GM19239 (cell line): ENCODE results near the gene DGKI.
"Not testable (repeated sequence)": the region's sequence is repeated elsewhere in the genome, so short reads cannot be mapped to it uniquely, and the experiment has no call there.

Experiments
- DNase-seq: peaks from one replicate; pipeline ENCODE4 v3.0.0; 2011; ENCODE audit warnings: low spot score; ENCODE audit not compliant: insufficient read length
- FAIRE-seq: peaks from 2 replicates; lab custom pipeline; 2011; peaks lifted over from hg19 to GRCh38; lab: Jason Lieb, UNC

The DGKI gene

DNA sequence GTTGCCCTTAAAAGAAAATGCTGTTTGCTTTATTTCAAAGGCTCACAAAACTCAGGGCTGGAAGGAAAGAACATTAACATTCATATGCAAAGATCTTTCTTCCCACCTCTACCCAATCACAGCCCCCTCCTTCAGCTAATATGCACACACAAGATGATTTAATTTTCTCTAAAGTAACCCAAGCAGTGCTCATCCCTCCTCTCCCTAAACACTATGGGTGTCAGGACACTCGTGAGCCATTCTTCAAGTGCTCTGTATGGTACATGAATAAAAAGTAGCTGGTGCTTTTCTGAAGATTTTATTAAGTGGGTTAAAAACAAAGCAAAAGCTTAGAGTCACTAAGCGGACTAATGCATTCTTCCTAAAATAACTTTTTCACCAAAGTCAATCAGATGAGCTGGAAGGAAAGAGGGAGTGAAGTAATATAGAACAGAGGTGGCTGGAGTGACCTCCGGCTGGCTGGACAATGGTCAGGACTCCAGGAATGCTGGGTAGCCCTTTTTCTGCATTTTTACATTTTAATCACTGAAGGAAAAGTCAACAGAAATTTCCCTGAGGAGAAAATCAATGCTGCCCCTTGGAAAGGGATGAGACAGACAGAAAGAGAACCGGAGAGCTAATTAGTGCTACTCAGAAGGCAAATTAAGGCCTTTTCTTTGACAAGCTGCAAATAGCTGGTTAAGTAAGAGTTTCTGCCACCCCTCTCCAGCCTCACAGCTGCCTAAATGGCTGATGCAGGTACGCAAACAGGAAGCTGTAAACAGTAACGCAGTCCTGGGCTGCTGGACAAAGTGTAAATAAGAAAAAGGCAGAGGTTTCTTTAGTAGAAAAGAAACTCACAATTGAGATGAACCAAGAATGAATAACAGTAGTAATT, 6.6 kb downstream of the DGKI start:
- FAIRE-seq (no peak), DNase-seq (no peak)

DNA sequence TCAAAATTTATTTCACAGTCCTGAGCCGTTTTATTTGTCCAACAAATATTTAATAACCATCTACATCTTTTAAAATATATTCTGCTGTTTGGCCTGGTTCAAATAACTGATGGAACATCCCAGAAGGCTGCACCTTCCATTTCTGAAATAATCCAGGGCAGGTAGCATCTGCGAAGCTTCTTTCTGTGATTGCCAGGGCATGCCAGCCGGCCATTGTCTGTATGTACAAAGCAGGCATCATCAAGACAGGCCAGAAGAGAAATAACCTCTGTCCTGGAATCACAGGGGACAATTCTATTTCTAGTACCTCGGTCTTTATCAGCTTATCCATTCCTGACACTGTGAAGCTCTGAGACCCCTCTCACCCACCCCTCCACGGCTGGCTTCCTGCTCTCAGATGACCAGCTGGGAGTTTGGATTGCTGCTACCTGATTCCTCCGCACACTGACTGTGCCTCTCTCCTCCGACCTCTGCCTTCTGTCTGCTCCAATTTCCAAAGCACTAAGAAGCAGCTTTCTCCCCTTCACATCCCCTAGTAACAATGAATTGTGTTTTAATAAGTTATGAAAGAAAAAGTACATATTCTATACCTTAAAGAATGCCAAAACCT, 8.0 kb downstream of the DGKI start:
- FAIRE-seq, result no peak
- no peak for DNase-seq

DNA sequence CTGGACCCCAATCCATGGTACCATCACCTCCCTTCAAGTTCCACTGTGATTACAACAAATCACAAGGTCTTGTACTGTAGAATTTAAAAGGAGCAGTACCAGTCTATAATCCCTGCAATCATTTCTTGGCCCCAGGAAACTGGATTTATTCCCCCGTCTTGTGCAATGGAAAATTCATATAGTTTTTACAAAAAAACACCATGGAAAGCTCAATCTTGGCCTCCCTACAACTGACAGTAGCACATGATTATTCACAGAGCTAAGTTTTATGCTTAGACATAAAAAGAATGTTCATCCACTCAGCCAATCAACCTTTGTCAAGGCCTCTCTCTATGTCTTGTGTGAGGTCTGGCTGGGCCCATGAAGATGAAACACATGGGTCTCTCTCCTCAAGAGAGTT, 10.2 kb downstream of the DGKI start:
- DNase-seq, result no peak
- no peak for FAIRE-seq

DNA sequence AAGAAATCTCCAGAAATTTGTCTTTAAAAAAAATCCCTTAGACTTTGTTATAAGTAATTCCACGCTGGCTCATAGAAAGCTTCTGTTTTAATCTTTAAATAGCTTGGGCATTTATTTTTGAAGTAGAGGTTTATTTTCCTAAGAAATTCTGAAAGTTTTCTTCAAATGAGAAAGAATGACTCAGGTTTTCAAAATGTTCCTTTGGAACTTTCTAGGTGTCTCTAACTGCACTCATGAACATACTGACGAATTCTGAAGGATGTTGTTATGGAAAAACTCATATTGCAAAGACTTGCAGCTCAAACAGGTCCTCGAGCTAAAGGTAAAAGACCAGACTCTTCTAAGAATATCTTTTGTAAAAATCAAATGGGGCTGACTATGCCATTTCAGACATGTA, 10.7 kb downstream of the DGKI start:
- DNase-seq (no peak), FAIRE-seq (no peak)

DNA sequence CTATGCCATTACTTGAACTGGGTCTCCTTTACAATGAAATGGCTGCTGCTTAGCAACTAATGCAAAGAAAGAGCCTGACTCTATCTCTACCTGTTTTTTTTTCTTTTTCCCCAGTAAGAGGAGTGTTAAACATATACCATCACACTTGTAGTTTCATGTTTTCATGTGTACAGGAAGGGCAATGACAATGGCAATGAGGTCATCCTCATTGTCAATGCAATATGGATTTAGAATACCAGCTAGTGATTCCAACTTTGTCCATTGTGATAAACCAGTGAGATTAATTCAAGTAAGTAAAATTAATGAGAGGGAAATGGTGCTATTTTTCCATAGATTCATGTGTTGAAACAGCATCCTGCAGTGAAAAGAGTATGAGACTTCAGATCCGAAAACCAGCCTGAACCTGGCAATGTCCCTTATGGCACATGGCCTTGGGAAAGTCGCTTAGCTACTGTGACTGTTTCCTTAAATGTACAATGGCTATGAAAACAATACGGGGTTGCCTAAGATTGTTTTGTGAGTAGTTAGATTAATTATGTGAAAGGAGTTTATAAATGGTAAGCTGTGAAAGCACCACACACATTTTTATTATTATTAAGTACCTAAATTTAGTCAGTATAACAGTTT, 11.2 kb downstream of the DGKI start:
- FAIRE-seq (no peak), DNase-seq (no peak)

DNA sequence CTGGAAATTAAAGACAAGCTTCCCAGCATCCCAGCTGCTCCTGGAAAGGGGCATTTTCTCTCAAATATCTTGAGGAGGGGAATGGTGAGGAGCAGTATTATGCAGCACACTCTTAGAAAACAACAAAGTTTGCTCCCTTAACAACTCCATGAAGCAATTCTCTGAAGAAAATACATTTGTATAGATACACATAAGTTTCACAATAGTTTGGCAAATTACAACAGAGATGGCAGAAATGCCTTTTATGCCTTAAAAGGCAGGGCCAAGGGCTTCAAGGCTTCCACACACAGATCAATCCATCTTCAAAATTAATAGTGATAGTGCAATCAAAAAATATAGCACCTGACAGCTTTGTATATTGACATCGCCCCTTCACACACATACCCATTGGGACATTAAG, 12.2 kb downstream of the DGKI start:
- FAIRE-seq (no peak), DNase-seq (no peak)

DNA sequence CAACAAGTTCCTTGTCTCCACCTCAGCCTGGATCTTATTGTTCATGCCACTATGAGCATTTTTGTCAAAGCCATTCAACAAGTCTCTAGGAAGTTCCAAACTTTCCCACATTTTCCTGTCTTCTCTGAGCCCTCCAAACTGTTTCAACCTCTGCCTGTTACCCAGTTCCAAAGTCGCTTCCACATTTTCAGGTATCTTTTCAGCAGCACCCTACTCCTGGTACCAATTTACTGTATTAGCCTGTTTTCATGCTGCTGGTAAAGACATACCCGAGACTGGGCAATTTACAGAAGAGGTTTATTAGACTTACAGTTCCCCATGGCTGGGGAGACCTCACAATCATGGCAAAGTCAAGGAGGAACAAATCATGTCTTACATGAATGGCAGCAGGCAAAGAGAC, 13.8 kb downstream of the DGKI start:
- not testable (repeated sequence) for FAIRE-seq, DNase-seq

DNA sequence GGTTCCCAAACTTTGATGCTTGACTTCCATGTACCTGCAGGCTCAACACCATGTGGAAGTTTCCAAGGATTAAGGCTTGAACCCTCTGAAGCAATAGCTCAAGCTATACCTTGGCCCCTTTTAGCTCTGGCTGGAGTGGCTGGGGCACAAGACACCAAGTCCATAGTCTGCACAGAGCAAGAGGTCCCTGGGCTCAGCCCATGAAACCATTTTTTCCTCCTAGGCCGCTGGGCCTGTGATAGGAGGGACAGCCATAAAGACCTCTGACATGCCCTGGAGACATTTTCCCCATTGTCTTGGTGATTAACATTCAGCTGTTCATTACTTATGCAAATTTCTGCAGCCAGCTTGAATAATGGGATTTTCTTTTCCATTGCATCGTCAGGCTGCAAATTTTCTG, 14.4 kb downstream of the DGKI start:
- DNase-seq (no peak), FAIRE-seq (no peak)

DNA sequence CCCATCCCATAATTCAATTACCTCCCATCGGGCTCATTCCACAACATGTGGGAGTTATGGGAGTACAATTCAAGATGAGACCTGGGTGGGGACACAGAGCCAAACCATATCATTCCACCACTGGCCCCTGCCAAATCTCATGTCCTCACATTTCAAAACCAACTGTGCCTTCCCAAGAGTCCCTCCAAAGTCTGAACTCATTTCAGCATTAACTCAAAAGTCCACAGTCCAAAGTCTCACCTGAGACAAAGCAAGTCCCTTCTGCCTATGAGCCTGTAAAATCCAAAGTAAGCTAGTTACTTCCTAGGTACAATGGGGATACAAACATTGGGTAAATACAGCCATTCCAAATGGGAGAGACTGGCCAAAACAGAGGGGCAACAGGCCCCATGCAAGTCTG, 15.2 kb downstream of the DGKI start:
- FAIRE-seq, result not testable (repeated sequence)

DNA sequence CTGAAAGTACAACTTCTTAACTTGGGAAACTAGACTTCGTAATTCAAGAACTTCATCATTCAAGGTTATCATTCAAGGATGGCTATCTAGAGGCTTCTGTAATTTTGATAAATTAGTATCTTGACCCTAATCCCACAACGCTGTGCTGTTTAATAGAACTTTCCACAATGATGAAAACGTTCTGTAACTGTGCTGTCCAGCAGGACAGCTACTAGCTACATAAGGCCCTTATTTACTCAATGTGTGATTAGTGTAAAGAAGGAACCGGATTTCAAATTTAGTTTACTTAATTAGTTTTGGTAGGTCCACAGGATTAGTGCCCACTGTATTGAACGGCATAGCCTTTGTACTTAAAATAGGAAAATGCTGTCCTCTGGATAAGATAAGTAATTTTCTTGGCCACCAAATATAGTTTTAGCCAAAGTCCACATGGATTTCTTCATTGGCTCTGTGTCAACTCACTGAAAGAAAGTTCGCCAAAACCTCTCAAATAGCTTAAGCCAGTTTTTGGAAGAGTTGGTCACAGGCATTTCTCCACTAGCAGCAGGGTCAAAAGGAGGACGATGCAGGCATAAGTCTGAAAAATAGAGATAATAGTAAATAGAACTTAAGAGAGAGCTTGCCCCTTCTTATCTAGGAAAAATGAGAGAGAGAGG, 17.3 kb downstream of the DGKI start:
- no peak for DNase-seq
- FAIRE-seq, result no peak

More for the DNA sequence above, 15.2 kb downstream of the DGKI start:
- DNase-seq, result not testable (repeated sequence)

DNA sequence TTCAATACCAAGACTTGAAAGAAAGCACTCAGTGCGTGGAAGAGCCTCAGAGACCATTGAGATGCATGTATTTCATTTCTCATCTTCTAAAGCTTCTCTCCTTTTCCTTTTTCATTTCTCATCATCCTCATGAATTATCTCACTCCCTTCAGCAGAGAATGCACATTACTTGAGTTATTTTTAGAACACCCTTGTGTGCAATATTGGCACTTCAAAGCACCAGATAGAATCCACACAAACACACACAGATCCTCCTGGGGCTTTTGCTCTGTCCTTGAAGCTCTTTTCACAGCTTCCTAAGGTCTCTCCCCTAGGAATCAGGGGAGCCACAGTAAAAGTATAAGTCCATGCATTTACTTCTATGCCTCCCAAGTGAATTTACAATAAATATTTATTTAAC, 18.3 kb downstream of the DGKI start:
- no peak for DNase-seq
- FAIRE-seq, result no peak

DNA sequence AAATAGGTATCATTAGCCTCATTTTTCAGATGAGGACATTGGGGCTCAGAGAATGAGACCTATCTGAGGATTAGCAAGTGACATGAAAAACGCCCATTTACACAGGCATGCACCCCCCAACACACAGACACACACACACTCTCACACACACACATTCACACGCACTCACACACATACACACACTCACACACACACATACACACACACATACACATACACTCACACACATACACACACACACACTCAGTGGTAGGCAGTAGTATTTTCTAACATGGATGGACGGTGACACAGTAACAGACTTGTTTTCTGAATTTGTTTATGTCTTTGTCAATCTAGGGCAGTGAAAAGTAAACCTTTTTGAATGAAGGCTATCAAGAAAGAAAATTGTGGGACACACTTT, 21.3 kb downstream of the DGKI start:
- DNase-seq, result no peak
- no peak for FAIRE-seq

DNA sequence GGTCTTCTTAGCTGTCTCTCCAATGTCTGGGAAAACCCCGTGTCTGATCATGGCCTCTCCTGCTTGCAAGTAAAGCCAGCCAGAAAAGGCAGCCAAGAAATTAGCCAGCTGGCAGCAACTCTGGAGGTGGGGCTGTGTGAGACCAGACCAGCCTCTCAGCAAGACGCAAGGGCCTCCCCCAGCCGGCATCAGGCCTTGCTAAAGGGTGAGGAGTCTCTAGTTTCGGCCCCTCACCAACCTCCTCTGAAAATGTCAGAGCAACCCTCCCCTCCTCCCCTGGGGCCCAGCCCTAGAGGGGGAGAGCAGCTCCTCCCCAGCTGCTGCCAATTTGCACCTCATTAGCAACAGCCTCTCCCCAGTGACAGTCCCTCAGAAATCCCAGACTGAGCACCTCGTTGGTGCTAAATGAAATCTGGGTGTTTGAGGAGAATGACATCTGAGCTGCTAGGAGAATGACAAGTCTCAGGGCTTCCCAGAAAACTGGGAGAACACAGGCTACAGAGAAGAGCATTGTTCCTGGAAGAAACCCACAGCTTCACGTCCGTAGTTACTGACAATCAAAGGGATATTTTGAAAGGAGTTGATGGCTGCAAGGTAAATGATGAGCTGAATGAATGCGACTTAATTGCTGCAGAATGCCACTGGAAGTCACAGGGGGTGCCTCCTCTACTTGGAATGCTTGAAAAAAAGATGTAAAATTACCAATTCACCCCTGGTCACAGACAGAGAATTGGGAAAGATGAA, 25.9 kb downstream of the DGKI start:
- FAIRE-seq (no peak), DNase-seq (no peak)

DNA sequence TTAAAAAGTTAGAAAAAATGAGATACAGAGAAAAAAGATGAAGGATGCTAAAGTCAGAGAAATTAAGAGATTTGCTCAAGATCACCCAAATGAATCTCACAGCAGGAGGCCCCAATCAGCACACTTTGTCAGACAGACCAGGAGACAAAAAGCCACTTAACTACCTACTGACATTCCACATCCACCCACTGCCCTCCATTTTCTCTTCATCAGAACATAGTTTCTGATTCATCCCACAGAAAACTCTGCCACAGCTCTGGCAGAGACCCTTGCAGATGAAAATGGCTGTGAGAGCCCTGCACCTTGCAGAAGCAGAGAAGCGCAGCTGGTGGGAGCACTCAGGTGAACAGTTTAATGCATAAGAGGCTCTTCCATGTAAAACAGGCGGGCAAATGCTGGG, 26.6 kb downstream of the DGKI start:
- DNase-seq (no peak), FAIRE-seq (no peak)

DNA sequence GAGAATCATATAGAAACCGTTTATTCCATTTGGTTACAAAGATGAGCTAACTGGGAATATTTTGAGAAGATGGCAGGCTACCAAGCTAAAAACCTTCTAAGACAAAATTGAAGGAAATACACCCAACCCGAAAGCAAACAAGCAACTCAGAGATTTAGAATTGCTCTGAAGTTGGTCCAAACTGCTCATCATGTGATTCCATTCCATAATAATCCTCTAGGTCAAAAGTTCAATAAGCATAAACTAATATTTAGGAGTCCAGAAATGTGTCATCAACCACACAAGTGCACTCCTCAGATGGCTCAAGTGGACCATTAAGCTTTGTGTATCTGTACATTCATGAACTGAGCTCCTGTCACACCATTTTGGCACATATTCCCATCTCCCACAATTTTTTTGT, 28.7 kb downstream of the DGKI start:
- no peak for FAIRE-seq
- no peak for DNase-seq

DNA sequence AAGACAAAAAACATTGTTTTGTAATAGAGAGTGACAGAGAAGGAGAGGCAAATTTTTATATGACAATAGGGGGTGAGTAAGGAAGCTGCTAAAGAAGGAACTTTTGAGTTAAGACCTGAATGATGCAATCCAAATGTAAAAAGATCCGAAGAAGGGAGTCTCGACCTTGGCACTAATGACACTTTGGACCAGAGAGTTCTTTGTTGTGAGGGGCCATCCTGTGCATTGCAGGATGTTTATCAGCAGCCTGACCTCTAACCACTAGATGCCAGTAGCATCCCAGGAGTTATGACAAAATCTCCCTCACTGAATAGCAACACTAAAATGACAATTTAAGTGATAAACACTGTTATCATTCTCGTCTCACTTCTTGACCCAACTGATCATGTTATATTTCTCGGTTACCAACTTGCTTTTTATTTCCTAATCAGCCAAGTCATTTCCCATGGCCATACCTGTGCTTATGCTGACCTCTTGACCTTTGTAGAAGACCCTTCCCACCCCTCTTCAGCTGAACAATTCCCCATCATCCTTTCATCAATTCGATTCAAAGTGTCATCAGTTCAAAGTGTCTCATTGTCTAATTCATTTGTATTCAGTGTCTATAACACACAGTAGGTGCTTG, 30.0 kb downstream of the DGKI start:
- DNase-seq, result no peak
- no peak for FAIRE-seq

DNA sequence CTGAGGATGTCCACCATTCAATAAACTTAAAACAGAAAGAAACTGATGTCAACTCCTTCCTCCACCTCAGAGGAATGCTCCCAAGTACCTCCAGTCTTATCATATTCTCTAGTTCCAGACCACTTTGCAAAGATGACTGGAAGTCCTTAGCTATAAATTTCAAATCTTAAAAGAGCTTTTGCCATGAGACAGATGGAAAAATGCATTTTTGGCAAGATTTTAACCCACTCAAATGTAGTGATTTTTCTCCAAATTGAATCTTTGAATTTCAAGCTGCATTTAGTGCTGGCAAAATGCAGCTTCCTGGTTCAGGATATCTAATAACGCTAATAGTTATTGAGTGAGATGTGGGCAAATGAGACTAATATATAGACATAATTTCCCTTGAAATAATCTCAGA, 33.2 kb downstream of the DGKI start:
- FAIRE-seq (no peak), DNase-seq (no peak)

DNA sequence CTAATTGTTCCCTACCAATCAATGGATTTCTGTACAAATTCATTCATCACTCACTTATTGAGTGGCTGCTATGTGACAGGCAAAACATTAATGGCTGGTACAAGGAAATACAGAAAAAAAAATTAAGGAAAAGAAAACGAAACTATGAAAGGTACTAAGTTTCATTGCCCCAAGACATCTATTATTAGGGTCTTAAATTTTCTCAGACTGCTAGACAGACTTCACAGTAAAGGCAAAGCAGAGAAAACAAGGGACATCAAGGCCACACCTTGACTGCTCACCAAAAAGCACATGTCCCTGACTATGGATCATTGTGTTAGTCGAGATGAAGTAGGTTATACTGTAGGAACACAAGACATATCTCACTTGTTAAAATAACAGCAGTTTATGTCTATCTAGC, 36.5 kb downstream of the DGKI start:
- FAIRE-seq, result no peak
- no peak for DNase-seq

DNA sequence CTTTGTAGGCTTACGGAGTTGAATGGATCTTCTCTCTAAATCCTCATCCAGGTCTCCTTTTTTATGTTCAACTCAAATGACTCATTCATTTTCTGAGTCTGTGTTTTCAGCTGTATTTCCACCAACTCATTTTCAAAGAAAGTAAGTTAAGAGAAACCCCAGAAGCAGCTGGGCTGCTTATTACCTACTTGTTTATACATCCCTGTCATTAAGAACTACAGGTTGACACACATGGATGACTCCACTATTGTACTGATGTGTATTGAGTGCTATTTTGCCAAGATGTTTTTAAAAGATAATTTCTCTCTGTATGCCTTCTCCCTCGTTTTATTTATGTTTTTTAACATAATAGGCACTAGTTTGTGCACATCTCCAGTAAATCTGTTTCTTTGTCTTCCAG, 41.9 kb downstream of the DGKI start:
- no peak for DNase-seq

DNA sequence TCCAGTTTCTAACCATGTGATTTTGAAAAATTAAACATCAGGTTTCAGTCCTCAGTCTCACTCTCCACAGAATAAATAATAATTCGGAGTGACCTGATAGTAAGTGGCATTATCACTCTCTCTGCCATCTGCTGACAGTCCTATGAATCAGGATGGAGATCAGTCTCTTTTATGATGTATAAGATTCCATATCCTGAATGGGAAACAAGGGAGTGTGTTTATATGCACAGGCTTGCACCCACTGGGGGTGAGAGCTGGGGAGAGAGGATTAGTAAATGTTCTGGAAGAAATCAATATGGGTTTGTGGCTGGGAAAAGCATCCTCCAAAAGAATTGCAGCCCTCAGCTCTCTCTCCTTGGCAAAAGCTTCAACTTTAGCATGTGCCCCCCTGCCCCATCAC, 45.3 kb downstream of the DGKI start:
- no peak for DNase-seq
- no peak for FAIRE-seq

More for the DNA sequence above, 41.9 kb downstream of the DGKI start:
- FAIRE-seq, result no peak
